Central memory CD8-positive, alpha-beta T cell (primary cell): ENCODE data around the gene PCGF1.

Source experiments
- ATAC-seq: fragments of 150-1000 bp; cut with Tn5 transposase; replicated peaks from 2 replicates; pipeline ENCODE4 v1.10.0; 2022; ENCODE audit warnings: mild to moderate bottlenecking, moderate FRiP score, moderate number of reproducible peaks; ENCODE audit not compliant: poor library complexity, severe bottlenecking; ENCODE audit errors: extremely low read depth
- DNase-seq, 2 donors: peaks; one replicate each; pipeline ENCODE4 v3.0.0; 2021; ENCODE audit warnings: low spot score in 2 of 2
- H3K27ac Mint-ChIP-seq: one replicate; pipeline ENCODE4 v1.8.0; 2022; ENCODE audit warnings: low read depth, mild to moderate bottlenecking, moderate library complexity, mixed read lengths
- H3K27me3 Mint-ChIP-seq: one replicate; pipeline ENCODE4 v1.8.0; 2022; ENCODE audit warnings: mixed read lengths
- H3K36me3 Mint-ChIP-seq: one replicate; pipeline ENCODE4 v1.8.0; 2022; ENCODE audit warnings: mild to moderate bottlenecking, moderate library complexity, mixed read lengths; ENCODE audit not compliant: insufficient read depth
- H3K4me1 Mint-ChIP-seq: one replicate; pipeline ENCODE4 v1.8.0; 2022; ENCODE audit warnings: mixed read lengths
- H3K4me3 Mint-ChIP-seq: one replicate; pipeline ENCODE4 v1.8.0; 2022; ENCODE audit warnings: mild to moderate bottlenecking, moderate library complexity, mixed read lengths
- H3K9me3 Mint-ChIP-seq: one replicate; pipeline ENCODE4 v1.8.0; 2022; ENCODE audit warnings: mixed read lengths

Gene PCGF1

GRCh38 chr2:74522516-74522915, 15.0 kb upstream of the PCGF1 start:
- H3K4me1 Mint-ChIP-seq = peaks cover 9% of the 10 kb centered on the region
- peaks cover 34% of the 10 kb centered on the region for H3K27me3 Mint-ChIP-seq
- no peaks in the 10 kb centered on the region for H3K9me3 Mint-ChIP-seq
- no peak for ATAC-seq
- H3K36me3 Mint-ChIP-seq = peaks cover 11% of the 10 kb centered on the region
- H3K4me3 Mint-ChIP-seq = no peak overlapping the region
- H3K27ac Mint-ChIP-seq = no peak overlapping the region
- DNase-seq = no peak

- peaks cover 9% of the 10 kb centered on the region for H3K36me3 Mint-ChIP-seq
- H3K27me3 Mint-ChIP-seq = peaks cover 77% of the 10 kb centered on the region
- peak overlapping the region; percentile 66 for H3K4me3 Mint-ChIP-seq
- DNase-seq = no peak
- H3K27ac Mint-ChIP-seq = no peak overlapping the region
- ATAC-seq = no peak
- H3K4me1 Mint-ChIP-seq = peaks cover 8% of the 10 kb centered on the region
- no peaks in the 10 kb centered on the region for H3K9me3 Mint-ChIP-seq
Measured at GRCh38 chr2:74516650-74517049, 9.2 kb upstream of the PCGF1 start.

GRCh38 chr2:74515981-74516633, 8.6 kb upstream of the PCGF1 start:
- Mint-ChIP-seq H3K36me3 (peaks cover 11% of the 10 kb centered on the region), H3K27ac (no peak overlapping the region), H3K4me3 (peak overlapping the region; percentile 66), H3K4me1 (peaks cover 8% of the 10 kb centered on the region), H3K27me3 (peaks cover 82% of the 10 kb centered on the region), H3K9me3 (no peaks in the 10 kb centered on the region)
- ATAC-seq (peak; percentile 35), DNase-seq (peak in 1 of 2 donors; percentile 43)

DNA sequence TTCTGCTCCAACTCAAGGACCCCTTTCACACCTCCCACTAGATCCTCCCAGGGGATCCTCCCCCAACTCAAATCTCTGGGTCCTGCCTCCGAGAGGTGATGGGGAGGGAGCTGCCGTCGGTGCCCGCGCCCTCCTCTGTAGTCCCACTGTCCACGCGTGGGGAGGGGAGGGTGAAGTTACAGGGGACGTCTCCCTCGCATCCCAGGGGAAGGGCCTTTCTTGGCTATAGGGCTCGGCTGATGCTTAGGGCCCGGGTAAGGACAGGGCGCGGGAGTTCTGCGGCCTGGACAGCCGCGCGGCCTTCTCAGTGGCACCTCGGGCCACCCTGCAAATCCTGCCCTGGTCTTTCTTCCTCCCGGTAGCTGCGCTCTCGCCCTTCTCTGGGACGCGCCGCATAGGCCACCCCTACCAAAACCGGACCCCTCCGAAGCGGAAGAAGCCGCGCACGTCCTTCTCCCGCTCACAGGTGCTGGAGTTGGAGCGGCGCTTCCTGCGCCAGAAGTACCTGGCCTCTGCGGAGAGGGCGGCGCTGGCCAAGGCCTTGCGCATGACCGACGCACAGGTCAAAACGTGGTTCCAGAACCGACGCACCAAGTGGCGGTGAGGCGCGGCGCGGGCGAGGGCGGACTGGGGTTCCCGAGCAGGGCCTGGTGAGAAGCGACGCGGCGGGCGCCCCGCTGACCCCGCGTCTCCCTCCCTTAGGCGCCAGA, 7.9 kb upstream of the PCGF1 start:
- Mint-ChIP-seq H3K4me1 (peaks cover 8% of the 10 kb centered on the region), H3K27me3 (peaks cover 85% of the 10 kb centered on the region), H3K36me3 (peaks cover 11% of the 10 kb centered on the region), H3K9me3 (no peaks in the 10 kb centered on the region), H3K4me3 (peak overlapping the region; percentile 66), H3K27ac (peak overlapping the region; percentile 39)
- DNase-seq (no peak), ATAC-seq (no peak)

- Mint-ChIP-seq H3K27ac (peak within 1 kb of the TSS; percentile 39), H3K27me3 (peaks cover 81% of the 10 kb centered on the region), H3K9me3 (no peaks in the 10 kb centered on the region), H3K36me3 (peaks cover 11% of the 10 kb centered on the region), H3K4me3 (peak within 1 kb of the TSS; percentile 66), H3K4me1 (peaks cover 8% of the 10 kb centered on the region)
- DNase-seq = no peak
- no peak for ATAC-seq
Measured at GRCh38 chr2:74514368-74515270, 7.1 kb upstream of the PCGF1 start, which contains the start of gene TLX2. Gene TLX2, plus strand, starts transcription at chr2:74514450. Its CDS starts 357 bp downstream, at chr2:74514807.

- no peaks in the 10 kb centered on the region for H3K9me3 Mint-ChIP-seq
- peaks cover 72% of the 10 kb centered on the region for H3K27me3 Mint-ChIP-seq
- peaks cover 8% of the 10 kb centered on the region for H3K4me1 Mint-ChIP-seq
- peaks cover 11% of the 10 kb centered on the region for H3K36me3 Mint-ChIP-seq
- DNase-seq (no peak), ATAC-seq (no peak)
- peak overlapping the region; percentile 25 for H3K4me3 Mint-ChIP-seq
- no peak overlapping the region for H3K27ac Mint-ChIP-seq
Measured at GRCh38 chr2:74513605-74514367, 6.3 kb upstream of the PCGF1 start.

GRCh38 chr2:74512744-74513604, 5.5 kb upstream of the PCGF1 start:
- Mint-ChIP-seq H3K27ac (no peak overlapping the region), H3K4me1 (peaks cover 16% of the 10 kb centered on the region), H3K4me3 (peak overlapping the region; percentile 25)

DNA sequence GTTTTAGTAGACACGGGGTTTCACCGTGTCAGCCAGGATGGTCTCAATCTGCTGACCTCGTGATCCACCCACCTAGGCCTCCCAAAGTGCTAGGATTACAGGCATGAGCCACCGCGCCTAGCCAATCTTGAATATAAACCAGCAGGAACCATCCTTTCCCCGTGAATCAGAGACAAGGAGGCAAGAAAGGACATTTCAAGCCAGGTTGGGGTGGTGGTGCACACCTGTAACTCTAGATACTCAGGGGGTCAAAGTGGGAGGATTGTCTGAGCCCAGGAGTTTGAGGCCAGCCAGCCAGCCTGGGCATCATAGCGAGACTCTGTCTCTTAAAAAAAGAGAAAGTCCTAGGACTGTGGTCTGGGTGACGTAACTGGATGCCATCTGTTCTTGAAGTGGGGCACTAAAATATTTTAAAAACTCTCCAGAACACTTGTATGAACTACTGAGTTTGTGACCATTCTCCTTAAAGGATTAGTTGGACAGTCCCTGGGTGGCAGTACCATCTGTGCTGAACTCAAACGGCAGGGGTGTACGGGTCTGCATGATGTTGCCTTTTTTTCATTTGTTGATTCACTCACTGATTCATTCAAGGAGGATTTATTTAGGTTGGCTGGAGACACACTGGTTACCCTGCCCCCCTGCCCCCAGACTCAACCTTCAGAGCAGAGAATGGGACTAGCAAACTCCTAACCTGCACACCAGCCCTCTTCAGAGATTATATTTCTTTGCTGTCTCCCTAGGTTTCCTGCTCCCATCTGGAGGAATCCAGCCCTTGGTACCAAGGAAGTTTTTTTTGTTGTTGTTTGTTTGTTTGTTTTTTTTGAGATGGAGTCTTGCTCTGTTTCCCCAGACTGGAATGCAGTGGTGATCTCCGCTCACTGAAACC, 3.9 kb upstream of the PCGF1 start:
- peaks cover 48% of the 10 kb centered on the region for H3K27me3 Mint-ChIP-seq
- H3K36me3 Mint-ChIP-seq = peaks cover 25% of the 10 kb centered on the region
- no peak for ATAC-seq
- no peaks in the 10 kb centered on the region for H3K9me3 Mint-ChIP-seq
- DNase-seq = no peak
- no peak overlapping the region for H3K4me3 Mint-ChIP-seq
- H3K4me1 Mint-ChIP-seq = peaks cover 32% of the 10 kb centered on the region
- H3K27ac Mint-ChIP-seq = no peak overlapping the region

More at GRCh38 chr2:74512744-74513604, 5.5 kb upstream of the PCGF1 start:
- Mint-ChIP-seq H3K9me3 (no peaks in the 10 kb centered on the region), H3K27me3 (peaks cover 64% of the 10 kb centered on the region), H3K36me3 (peaks cover 11% of the 10 kb centered on the region)
- ATAC-seq (no peak), DNase-seq (no peak)

DNA sequence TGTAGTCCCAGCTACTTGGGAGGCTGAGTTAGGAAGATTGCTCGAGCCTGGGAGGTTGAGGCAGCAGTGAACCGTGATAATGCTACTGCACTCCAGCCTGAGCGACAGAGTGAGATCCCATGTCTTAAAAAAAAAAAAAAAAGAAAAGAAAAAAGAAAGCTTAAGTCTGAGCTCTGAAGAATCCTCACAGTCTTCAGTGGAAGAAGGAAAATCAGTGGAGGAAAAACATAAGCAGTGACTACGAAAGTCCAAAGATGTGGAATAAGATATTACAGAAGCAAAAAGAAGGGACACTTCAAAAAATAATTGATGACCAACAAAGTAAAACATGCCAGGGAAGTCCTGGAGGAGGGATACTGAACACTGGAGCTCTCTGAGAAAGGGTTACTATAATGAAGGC, 2.8 kb upstream of the PCGF1 start:
- Mint-ChIP-seq H3K4me3 (no peak overlapping the region), H3K9me3 (no peaks in the 10 kb centered on the region), H3K27me3 (peaks cover 40% of the 10 kb centered on the region), H3K27ac (no peak overlapping the region), H3K4me1 (peaks cover 30% of the 10 kb centered on the region), H3K36me3 (peaks cover 24% of the 10 kb centered on the region)
- ATAC-seq (no peak), DNase-seq (no peak)

DNA sequence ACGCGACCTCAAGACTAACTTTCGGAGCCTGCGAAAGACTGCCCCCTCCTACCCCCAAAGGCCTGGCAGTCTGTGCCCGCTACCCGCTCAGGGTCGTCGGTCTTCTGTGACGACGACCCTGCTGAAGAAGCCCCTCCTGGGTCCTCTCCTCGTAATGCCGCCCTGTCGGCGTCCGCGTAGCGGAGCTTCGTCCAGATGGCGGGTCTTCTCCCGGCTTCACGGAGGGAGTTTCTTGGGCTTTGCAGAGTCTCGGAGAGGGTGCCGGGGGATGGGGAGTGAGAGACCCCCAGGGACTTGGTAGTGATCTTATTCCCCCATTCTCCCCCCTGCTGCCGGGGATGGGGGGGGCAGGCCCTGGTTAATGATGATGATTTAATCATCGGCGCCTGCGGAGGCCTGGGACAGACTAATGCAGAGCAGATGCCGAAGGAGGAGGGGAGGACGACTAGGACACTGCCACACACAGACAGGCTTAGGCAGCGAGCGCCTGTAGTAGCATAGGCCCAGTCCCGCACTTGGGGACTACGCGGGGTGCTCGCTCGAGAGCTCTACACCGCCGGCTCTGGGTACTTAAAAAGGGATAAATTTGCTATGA, 528 bp upstream of the PCGF1 start:
- peak overlapping the region; percentile 91 for H3K4me3 Mint-ChIP-seq
- peaks cover 24% of the 10 kb centered on the region for H3K36me3 Mint-ChIP-seq
- H3K4me1 Mint-ChIP-seq = peaks cover 45% of the 10 kb centered on the region
- DNase-seq (no peak), ATAC-seq (peak; percentile 7)
- peaks cover 40% of the 10 kb centered on the region for H3K27me3 Mint-ChIP-seq
- peak overlapping the region; percentile 99 for H3K27ac Mint-ChIP-seq
- no peaks in the 10 kb centered on the region for H3K9me3 Mint-ChIP-seq
